GM12873 (cell line): ENCODE measurements around the gene PSME2.

ENCODE experiments used
- CTCF ChIP-seq: IDR thresholded peaks from 2 replicates; pipeline ENCODE4 v1.5.1; 2012; ENCODE audit warnings: low read depth, mild to moderate bottlenecking, moderate library complexity, low read length, control low read depth; ENCODE audit not compliant: insufficient read depth; ENCODE audit errors: missing control alignments

Gene PSME2

DNA sequence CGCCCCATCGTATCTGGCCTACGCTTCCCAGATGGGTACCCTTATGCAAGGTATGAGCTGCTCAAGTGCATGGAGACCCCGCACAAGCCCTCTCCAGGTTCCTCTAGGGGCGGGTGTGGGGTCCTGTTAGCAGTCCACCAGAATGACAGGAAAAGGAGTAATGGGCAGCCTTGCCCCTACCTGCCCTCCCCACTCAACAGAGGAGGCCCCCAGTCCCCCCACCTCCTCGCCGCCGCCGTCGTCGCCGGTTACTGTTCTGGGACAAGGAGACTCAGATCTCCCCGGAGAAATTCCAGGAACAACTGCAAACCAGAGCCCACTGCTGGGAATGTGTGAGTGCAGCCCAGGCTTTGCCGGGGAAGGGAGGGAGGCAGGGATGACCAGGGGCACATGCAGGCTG, 31.5 kb upstream of the PSME2 start:
- TF ChIP-seq CTCF = no peak

DNA sequence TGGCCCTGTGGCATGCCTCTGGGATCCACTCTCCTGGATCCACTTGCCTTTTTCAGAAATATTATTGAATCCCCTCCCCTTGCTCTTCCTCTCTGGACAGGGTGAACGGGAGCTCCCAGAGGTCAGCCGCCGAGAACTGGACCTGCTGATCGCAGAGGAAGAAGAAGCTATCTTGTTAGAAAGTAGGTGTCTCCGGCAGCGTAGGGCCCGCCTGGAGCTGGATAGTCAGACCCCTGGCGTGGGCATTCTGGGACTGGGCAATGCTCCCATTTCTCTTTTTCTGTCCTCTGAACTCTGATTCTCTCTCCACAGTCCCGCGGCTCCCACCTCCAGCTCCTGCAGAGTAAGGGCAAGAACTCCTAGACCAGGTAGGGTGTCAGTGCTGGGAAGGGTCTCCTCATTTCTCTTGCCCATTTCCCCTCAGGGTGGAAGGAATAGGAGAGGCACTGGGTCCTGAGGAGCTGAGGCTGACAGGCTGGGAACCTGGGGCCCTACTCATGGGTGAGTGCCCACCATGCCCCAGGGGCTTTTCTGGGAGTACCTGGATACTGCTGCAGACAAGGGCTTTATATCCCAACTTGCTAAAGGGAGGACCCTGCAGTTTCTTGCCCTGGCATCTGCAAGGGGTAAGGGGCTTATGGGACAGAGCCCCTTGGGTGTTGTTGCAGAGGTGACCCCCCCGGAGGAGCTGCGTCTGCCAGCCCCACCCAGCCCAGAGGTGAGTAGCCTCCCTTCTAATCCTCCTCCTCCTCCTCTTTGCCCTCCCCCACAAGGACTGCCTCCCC, 30.8 kb upstream of the PSME2 start:
- TF ChIP-seq CTCF = no peak

GRCh38 chr14:24176599-24176998, 30.2 kb upstream of the PSME2 start:
- TF ChIP-seq CTCF = no peak

GRCh38 chr14:24172871-24173281, 26.5 kb upstream of the PSME2 start:
- no peak for TF ChIP-seq CTCF

DNA sequence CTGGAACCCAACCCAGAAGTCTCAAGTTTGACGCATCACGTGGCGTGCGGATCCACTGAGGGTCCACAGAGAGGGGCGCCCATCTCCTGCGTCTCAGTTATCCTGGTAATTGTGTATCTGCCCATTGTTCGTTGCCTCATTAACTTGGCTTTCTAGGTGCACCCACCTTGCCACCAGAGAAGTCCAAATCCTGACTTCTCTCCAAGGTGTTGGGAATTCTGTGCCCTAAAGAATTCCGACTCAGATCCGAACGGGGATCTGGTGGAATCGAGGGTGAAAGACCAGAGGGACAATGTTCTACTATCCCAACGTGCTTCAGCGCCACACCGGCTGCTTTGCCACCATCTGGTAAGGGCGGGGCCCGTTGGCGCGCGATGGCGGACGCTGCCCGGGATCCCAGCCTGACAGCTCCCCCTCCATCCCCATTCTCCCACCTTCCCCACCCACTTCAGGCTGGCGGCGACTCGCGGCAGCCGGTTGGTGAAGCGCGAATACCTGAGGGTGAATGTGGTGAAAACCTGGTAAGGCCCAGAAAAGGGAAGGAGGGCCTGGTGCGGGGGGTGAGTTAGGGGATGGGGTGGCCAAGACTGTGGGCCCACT, 26.0 kb upstream of the PSME2 start:
- TF ChIP-seq CTCF = no peak

- peak; percentile 2 for TF ChIP-seq CTCF
Measured at GRCh38 chr14:24171422-24172260, 25.2 kb upstream of the PSME2 start, which contains the start of gene REC8. REC8 (plus strand) TSS chr14:24172080; CDS start chr14:24172553, 473 bp downstream.

DNA sequence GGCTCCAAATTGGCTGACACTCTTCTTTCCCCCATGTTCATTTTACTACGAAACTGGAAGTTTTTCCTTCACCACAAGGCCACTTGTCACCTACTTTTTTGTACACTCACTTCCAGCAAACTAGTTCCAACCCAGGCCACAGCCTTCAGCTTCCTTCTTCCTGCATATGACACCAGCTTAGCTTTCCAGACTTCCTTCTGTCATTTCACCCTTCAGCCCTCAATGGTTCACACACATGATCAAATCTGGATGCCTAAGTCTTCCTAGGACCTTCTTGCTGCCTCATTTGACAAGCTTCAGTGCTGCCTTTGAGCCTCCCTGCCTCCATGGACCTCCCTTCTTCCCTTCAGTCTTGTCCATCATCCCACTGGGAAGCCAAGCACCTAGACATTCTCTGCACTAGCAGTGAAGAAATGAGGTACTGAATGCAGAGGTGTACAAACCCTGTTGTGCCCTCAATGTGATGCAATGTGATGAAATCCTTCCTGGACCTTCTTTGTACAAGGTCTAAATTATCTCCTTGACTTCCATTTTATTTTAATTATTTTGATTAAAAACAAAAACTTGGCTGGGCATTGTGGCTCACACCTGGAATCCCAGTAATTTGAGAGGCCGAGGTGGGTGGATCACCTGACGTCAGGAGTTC, 21.2 kb upstream of the PSME2 start:
- no peak for TF ChIP-seq CTCF
